Thyroid gland (tissue), 4 donors: ENCODE results near the gene ZC3H10.

Experiments used
- CTCF ChIP-seq, 6 experiments: fragments of 200-600 bp in 3 of 6; fragments of 450-650 bp in 3 of 6; sonication (generic) in 3 of 6; IDR thresholded peaks; one replicate each; pipeline ENCODE4 v1.5.1; 2016 to 2019; ENCODE audit warnings: antibody characterized with exemption in 6 of 6, mild to moderate bottlenecking in 2 of 6, inconsistent platforms in 1 of 6, moderate library complexity in 1 of 6
- POLR2A ChIP-seq, 2 donors: fragments of 450-650 bp; IDR thresholded peaks; one replicate each; pipeline ENCODE4 v1.6.1; 2017; ENCODE audit warnings: antibody characterized with exemption in 2 of 2, mild to moderate bottlenecking in 2 of 2, moderate library complexity in 1 of 2

DNA sequence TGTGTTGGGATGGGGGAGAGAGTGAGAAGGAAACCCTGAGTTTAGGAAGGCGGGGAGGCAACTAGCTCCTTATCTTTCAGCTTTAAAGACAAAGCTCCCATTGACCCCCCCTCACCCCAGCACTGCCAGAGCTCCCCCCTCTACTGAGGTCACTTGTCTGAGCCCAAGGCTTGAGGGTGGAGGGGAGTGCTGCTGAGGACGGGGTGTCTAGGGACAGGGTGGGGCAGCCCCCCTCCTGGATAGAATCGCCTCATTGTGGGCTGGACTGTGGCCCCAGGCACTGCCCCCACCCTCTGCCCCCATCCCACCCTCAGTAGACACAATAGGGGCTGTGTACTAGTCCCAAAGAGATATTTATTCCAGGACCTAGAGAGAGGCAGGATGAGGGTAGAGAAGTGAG, 35.1 kb upstream of the ZC3H10 start:
- TF ChIP-seq CTCF (IDR thresholded peaks at IDR 0.05) (no peak), POLR2A (IDR thresholded peaks at IDR 0.05) (no peak)
